ENCODE data around the gene THAP4.

The THAP4 gene

DNA sequence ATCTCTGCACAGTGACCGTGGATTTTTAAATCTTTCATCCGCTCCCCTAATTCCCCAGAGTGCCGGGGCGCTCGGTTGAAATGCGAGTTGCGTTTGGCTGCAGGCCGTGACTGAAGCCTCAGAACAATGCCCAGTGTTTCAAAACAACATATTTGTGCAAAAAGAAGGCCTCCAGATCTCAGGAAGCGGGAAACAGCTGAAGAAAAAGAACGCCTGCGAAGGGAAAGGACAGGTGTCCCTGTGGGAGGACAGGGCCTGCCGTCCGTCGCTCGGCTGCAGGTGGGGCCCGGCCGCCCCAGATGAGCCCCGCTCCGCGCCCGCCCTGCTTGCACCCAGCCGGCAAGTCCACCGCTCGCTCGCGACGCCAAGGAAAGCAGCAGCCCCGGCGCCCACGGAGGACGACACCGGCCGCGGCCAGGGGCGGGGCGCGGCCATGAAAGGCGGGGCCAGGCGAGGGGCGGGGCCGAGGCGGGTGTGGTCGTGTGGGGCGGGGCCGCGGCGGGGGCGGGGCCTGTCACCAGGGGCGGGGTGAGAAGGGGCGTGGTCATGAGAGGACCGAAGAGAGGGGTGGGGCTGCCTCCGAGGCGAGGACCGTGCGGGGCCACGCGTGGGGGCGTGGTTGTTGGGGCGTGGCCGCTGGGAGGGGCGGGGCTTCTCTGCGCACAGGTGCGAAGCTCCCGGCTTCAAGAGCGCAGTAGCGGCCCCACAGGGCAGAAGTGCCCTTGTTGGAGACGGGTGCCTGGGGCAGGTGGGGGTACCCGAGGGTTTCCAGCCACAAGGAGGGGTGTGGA lies 96.0 kb downstream of the THAP4 start:
- in situ Hi-C loops (cut with HindIII; ENCODE audit: low pct_ligation_motif_present, low sequenced_read_pairs) = no loop called here
- H3K4me3 ChIP-seq (ENCODE audit: low read depth, low read length) = peak overlapping the region; percentile 33
- no peak overlapping the region for H3K27ac ChIP-seq
- TF ChIP-seq, protein P1, sequence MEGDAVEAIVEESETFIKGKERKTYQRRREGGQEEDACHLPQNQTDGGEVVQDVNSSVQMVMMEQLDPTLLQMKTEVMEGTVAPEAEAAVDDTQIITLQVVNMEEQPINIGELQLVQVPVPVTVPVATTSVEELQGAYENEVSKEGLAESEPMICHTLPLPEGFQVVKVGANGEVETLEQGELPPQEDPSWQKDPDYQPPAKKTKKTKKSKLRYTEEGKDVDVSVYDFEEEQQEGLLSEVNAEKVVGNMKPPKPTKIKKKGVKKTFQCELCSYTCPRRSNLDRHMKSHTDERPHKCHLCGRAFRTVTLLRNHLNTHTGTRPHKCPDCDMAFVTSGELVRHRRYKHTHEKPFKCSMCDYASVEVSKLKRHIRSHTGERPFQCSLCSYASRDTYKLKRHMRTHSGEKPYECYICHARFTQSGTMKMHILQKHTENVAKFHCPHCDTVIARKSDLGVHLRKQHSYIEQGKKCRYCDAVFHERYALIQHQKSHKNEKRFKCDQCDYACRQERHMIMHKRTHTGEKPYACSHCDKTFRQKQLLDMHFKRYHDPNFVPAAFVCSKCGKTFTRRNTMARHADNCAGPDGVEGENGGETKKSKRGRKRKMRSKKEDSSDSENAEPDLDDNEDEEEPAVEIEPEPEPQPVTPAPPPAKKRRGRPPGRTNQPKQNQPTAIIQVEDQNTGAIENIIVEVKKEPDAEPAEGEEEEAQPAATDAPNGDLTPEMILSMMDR (IDR thresholded peaks at IDR 0.05; ENCODE audit: low read depth, low read length, missing control alignments) = no peak
- DNase-seq = peak; percentile 22
- H3K27me3 ChIP-seq (replicated peaks) = no peaks in the 10 kb centered on the region
- no peaks in the 10 kb centered on the region for H3K36me3 ChIP-seq (replicated peaks)

DNA sequence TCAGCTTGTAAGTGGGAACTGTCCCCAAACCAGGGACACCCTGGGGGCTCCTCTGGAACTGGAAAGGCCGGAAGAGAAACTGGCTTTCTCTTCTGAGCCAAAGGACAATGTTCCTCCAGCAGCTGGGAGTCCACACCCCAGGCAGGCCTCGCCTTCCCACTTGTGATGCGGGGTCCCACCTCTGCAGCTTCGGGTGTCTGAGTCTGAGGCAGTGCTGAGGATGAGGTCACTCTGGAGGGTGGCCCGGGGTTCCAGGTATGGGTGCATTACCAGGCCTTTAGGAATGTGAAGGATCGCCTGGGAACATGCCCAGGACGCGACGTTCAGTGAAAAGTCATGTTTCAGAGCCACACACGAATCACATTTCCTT lies 96.6 kb downstream of the THAP4 start:
- H3K36me3 ChIP-seq (replicated peaks) = no peaks in the 10 kb centered on the region
- H3K27me3 ChIP-seq (replicated peaks) = no peaks in the 10 kb centered on the region
- TF ChIP-seq, protein P1 (IDR thresholded peaks at IDR 0.05; ENCODE audit: low read depth, low read length, missing control alignments) = no peak
- in situ Hi-C loops (cut with HindIII; ENCODE audit: low pct_ligation_motif_present, low sequenced_read_pairs) = no loop called here
- H3K27ac ChIP-seq = no peak overlapping the region
- no peak overlapping the region for H3K4me3 ChIP-seq (ENCODE audit: low read depth, low read length)
- DNase-seq = no peak

DNA sequence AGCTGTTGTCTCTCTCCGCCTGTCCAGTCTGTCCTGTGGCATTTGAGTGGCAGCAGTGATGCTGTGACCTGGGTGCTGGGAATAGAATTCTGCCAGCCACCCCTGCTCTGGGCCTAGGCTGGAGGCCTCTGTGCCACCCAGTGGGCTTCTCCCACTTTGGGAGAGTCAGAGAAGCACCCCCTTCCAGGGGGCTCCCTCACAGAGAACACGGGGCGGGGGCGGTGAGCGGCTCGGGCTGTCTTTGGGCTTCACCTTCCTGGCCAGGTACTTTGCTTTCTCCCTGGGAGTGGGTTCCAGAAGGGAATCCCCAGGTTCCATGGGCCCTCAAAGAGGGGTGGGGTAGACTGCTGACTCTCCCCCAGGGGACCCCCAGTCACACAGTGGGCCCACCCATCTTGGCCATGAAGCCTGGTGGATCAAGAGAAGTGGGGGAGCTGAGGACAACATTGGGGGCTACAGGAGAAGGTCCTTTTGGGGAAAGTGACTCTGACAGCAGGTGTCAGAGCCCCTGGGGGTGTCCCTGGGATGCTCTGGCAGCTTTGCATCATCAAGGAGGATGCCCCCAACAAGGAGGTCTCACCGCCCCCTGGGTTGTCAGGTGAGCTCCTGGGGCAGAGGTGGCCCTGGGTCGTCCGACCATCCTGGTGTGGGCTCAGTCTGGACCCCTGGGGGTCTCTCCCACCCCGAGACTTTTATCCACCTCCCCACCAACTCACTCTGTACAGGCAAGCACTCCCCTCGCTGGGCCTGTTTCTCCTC lies 97.2 kb downstream of the THAP4 start:
- H3K27ac ChIP-seq = no peak overlapping the region
- no peaks in the 10 kb centered on the region for H3K27me3 ChIP-seq (replicated peaks)
- in situ Hi-C loops (cut with HindIII; ENCODE audit: low pct_ligation_motif_present, low sequenced_read_pairs) = no loop called here
- H3K4me3 ChIP-seq (ENCODE audit: low read depth, low read length) = no peak overlapping the region
- TF ChIP-seq, protein P1 (IDR thresholded peaks at IDR 0.05; ENCODE audit: low read depth, low read length, missing control alignments) = no peak
- DNase-seq = no peak
- H3K36me3 ChIP-seq (replicated peaks) = no peaks in the 10 kb centered on the region

DNA sequence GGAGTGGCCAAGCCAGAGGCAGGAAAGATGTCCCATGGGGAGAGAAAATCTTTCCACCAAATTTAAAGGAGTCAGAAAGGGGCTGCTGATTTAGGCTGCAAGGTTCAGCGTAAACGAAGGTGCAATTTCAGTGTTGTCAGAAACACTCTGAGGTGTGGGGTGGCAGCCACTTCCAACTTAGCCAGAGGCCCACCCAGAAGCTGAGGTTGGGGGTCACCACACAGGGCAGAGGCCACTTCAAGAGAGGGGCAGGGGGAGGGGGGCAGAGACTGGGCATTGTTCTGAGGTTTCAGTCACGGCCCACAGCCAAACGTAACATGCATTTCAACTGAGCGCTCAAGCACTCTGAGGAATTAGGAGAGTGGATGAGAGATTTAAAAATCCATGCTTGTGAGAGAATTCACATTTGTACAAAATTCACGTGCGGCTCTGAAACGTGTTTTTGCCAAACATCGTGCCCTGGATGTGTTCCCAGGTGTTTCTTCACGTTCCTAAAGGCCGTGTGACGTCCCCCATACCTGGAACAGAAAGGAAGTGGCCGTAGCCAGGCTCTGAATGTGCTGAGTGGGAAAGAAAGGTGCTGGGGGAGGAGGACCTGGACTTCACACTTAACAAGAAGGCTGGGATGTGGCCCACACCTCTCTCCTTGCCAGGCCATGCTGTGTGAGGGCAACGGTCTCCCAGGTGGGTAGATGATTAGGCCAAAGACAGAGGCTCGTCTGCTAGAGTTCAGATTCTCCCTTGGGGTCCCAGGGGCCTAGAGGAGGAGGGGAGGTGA lies 97.9 kb downstream of the THAP4 start:
- H3K27me3 ChIP-seq (replicated peaks) = no peaks in the 10 kb centered on the region
- in situ Hi-C loops (cut with HindIII; ENCODE audit: low pct_ligation_motif_present, low sequenced_read_pairs) = no loop called here
- DNase-seq = no peak
- H3K36me3 ChIP-seq (replicated peaks) = no peaks in the 10 kb centered on the region
- TF ChIP-seq, protein P1 (IDR thresholded peaks at IDR 0.05; ENCODE audit: low read depth, low read length, missing control alignments) = no peak
- H3K27ac ChIP-seq = no peak overlapping the region
- no peak overlapping the region for H3K4me3 ChIP-seq (ENCODE audit: low read depth, low read length)

DNA sequence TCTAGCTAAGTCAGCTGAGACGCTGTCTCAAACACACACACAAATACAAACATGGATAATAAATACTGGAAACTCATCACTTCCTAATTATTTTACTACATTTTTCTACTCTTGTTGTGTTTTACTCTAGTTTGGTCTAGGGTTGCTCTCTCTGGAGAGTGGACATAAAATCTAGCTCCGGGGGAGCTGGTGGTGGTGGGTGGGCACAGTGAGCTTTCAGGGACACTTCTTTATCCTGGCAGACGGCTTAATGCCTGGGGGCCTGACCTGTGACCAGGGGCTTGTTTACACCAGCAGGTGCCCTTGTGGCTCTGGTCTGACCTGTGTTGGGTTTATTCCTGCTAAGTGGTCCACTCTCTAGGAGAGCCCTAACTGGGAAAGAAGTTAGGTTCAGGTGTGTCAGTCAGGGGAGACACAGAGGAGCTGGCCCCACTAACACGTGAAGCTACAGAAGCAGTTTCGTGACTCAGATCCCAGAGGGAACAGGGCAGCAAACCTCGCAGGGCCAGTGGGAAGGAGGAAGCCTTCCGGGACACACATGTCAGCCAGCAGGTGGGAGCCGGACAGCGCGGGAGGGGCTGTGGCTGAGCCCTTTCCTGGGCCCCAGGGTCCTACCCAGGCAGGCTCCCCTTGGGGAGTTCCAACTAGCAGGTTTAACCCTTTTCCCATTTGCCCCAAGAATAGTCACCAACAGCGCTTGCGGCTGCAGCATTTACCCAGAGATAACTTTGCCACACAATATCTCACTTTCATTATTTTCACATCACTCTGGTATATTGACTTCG lies 100.9 kb downstream of the THAP4 start:
- TF ChIP-seq, protein P1 (IDR thresholded peaks at IDR 0.05; ENCODE audit: low read depth, low read length, missing control alignments) = no peak
- no peak for DNase-seq
- H3K36me3 ChIP-seq (replicated peaks) = no peaks in the 10 kb centered on the region
- no peak overlapping the region for H3K27ac ChIP-seq
- no peak overlapping the region for H3K4me3 ChIP-seq (ENCODE audit: low read depth, low read length)
- in situ Hi-C loops (cut with HindIII; ENCODE audit: low pct_ligation_motif_present, low sequenced_read_pairs) = no loop called here
- H3K27me3 ChIP-seq (replicated peaks) = peaks cover under 1% of the 10 kb centered on the region
